SK-N-SH (cell line): ENCODE data around the gene PRAMEF15. TPM values are rescaled to one million over a fixed set of nuclear protein-coding genes. Genes with fewer than 3 reads are reported as not detected.
A peak's percentile ranks its signal among the peaks of the same experiment; 100 is the strongest.
"Not testable (repeated sequence)": the region's sequence is repeated elsewhere in the genome, so short reads cannot be mapped to it uniquely, and the experiment has no call there.

Experiments used
- CTCF ChIA-PET: fragments of 300-600, 350-600 bp; formaldehyde crosslinking; extraction: SDS; loops from one replicate; lab custom pipeline; 2021; lab: Yijun Ruan, JAX
- POLR2A ChIA-PET: fragments of 350-600 bp; sonication (Branson Sonifier 250); formaldehyde crosslinking; extraction: SDS; loops from one replicate; lab custom pipeline; 2020; ENCODE audit warnings: antibody characterized with exemption, inconsistent platforms; lab: Yijun Ruan, JAX
- DNase-seq: peaks from one replicate; pipeline ENCODE4 v3.0.0; 2012
- H2AFZ ChIP-seq: fragments of 200-600 bp; sonication (generic); 2 replicates; pipeline ENCODE4 v1.8.1; 2016; ENCODE audit warnings: antibody characterized with exemption, mild to moderate bottlenecking, low read depth
- H3F3A ChIP-seq: fragments of 200-600 bp; sonication (generic); replicated peaks from 2 replicates; pipeline ENCODE3; 2016; ENCODE audit warnings: antibody characterized with exemption, mild to moderate bottlenecking; ENCODE audit not compliant: insufficient read depth
- H3K27ac ChIP-seq, 2 experiments: fragments of 200-500 bp in 1 of 2; fragments of 200-600 bp in 1 of 2; sonication (Bioruptor generic) in 1 of 2; sonication (generic), shearing (Covaris generic) in 1 of 2; 2 replicates each; pipeline versions ENCODE4 v1.5.1 to v1.6.1; 2014 to 2016; ENCODE audit warnings: low read depth in 2 of 2, inconsistent platforms in 1 of 2, low read length in 1 of 2, mild to moderate bottlenecking in 1 of 2, mixed read lengths in 1 of 2
- H3K27me3 ChIP-seq: fragments of 200-600 bp; sonication (generic), shearing (Covaris generic); 2 replicates; pipeline ENCODE4 v1.6.1; 2016; ENCODE audit warnings: mixed run types; ENCODE audit not compliant: insufficient read depth
- H3K36me3 ChIP-seq, 2 experiments: fragments of 200-500 bp in 1 of 2; fragments of 200-600 bp in 1 of 2; sonication (Bioruptor generic) in 1 of 2; sonication (generic) in 1 of 2; replicated peaks in 1 of 2; 2 replicates each; pipeline versions ENCODE3 to v1.5.1; 2014 to 2016; ENCODE audit warnings: low read length in 1 of 2, mild to moderate bottlenecking in 1 of 2; ENCODE audit not compliant: insufficient read depth in 2 of 2, control insufficient read depth in 1 of 2
- H3K4me1 ChIP-seq, 2 experiments: fragments of 200-500 bp in 1 of 2; fragments of 200-600 bp in 1 of 2; sonication (Bioruptor generic) in 1 of 2; sonication (generic), shearing (Covaris generic) in 1 of 2; 2 replicates each; pipeline versions ENCODE4 v1.5.1 to v1.6.1; 2014 to 2016; ENCODE audit warnings: low read depth in 1 of 2, low read length in 1 of 2, mixed run types in 1 of 2; ENCODE audit not compliant: insufficient read depth in 2 of 2, control insufficient read depth in 1 of 2
- H3K4me2 ChIP-seq: fragments of 200-600 bp; sonication (generic), shearing (Covaris generic); 2 replicates; pipeline ENCODE4 v1.6.1; 2017; ENCODE audit warnings: mixed run types
- H3K4me3 ChIP-seq, 2 experiments: fragments of 200-500 bp in 1 of 2; fragments of 200-600 bp in 1 of 2; sonication (Bioruptor generic) in 1 of 2; sonication (generic), shearing (Covaris generic) in 1 of 2; 2 replicates each; pipeline versions ENCODE4 v1.5.1 to v1.8.1; 2014 to 2016; ENCODE audit warnings: low read depth in 2 of 2, inconsistent platforms in 1 of 2, low read length in 1 of 2, mild to moderate bottlenecking in 1 of 2, mixed read lengths in 1 of 2, moderate library complexity in 1 of 2
- H3K79me2 ChIP-seq: fragments of 200-600 bp; sonication (generic); 2 replicates; pipeline ENCODE4 v1.8.1; 2017; ENCODE audit warnings: mild to moderate bottlenecking; ENCODE audit not compliant: insufficient read depth
- H3K9ac ChIP-seq: fragments of 200-600 bp; sonication (generic); 2 replicates; pipeline ENCODE4 v1.6.1; 2017; ENCODE audit warnings: mixed run types
- H3K9me2 ChIP-seq: fragments of 200-600 bp; sonication (generic); 2 replicates; pipeline ENCODE4 v1.6.1; 2017; ENCODE audit warnings: mixed run types
- H3K9me3 ChIP-seq: fragments of 200-600 bp; sonication (generic); 2 replicates; pipeline ENCODE4 v1.6.1; 2017; ENCODE audit warnings: mixed run types, mild to moderate bottlenecking, moderate library complexity
- H4K20me1 ChIP-seq: fragments of 200-600 bp; sonication (generic); 2 replicates; pipeline ENCODE4 v1.6.1; 2017; ENCODE audit warnings: mild to moderate bottlenecking, mixed run types; ENCODE audit not compliant: insufficient read depth
- whole genome bisulfite sequencing: methylation state at CpG from one replicate; pipeline ENCODE4 v1.1.6; 2017; ENCODE audit warnings: low lambda C conversion rate; 5-methylcytosine and 5-hydroxymethylcytosine counted together
- polyA plus RNA-seq, 3 experiments: library from polyadenylated mRNA; depleted of rRNA; stranded (reverse); fragments of >200 nt; gene quantifications; 2 replicates each; pipeline ENCODE4 v1.2.3, GENCODE V29; 2012
- small RNA-seq, 7 experiments: library from RNA; depleted of rRNA; stranded (forward); fragments of <200 nt; gene quantifications; one replicate each; pipeline ENCODE3, GENCODE V24; 2012
- TF ChIP-seq, protein P1 (sequence below): fragments of 200-600 bp; sonication (generic); IDR thresholded peaks from 2 replicates; pipeline ENCODE4 v1.6.1; 2017; ENCODE audit warnings: antibody characterized with exemption, mild to moderate bottlenecking, moderate library complexity

PRAMEF15 gene
- polyA plus RNA-seq, 1 of the 3 experiments (the other 2 are of a cell fraction) = not detected

DNA sequence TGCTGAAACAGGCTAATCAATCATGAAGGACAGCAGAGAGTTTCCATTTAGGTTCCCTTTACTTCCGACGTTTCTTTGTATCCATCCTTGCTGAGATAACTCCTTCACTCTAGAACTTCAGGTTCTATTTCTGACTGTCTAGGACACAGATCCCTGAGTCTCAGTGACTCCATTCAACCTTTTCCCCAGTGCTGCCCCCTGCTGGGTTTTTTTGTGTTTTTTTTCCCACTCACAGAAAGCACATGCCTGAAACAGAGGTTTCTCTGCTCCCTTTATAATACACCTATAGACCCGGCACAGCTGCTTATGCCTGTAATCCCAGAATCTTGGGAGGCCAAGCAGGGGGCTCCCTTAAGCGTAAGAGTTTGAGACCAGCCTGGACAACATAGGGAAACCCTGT lies 53.2 kb downstream of the PRAMEF15 start:
- H3K9me2 ChIP-seq, H3K4me3 ChIP-seq, H3K4me2 ChIP-seq, H3K9ac ChIP-seq, CTCF ChIA-PET, H3K9me3 ChIP-seq, H2AFZ ChIP-seq, H3K27ac ChIP-seq, H3K36me3 ChIP-seq, H3F3A ChIP-seq, H3K79me2 ChIP-seq, H3K27me3 ChIP-seq, POLR2A ChIA-PET, H4K20me1 ChIP-seq, H3K4me1 ChIP-seq: not testable (repeated sequence)
- DNase-seq = peak; percentile 2
- WGBS = 30% methylated on average over 4 of the region's 4 CpGs
- TF ChIP-seq, protein P1, sequence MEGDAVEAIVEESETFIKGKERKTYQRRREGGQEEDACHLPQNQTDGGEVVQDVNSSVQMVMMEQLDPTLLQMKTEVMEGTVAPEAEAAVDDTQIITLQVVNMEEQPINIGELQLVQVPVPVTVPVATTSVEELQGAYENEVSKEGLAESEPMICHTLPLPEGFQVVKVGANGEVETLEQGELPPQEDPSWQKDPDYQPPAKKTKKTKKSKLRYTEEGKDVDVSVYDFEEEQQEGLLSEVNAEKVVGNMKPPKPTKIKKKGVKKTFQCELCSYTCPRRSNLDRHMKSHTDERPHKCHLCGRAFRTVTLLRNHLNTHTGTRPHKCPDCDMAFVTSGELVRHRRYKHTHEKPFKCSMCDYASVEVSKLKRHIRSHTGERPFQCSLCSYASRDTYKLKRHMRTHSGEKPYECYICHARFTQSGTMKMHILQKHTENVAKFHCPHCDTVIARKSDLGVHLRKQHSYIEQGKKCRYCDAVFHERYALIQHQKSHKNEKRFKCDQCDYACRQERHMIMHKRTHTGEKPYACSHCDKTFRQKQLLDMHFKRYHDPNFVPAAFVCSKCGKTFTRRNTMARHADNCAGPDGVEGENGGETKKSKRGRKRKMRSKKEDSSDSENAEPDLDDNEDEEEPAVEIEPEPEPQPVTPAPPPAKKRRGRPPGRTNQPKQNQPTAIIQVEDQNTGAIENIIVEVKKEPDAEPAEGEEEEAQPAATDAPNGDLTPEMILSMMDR = peak; percentile 40

Small RNAs within 50 kb of the gene (small RNA-seq; reads per million reads assigned to genes)
- gene RNU6-771P = 0 reads per million in 7 experiments

Other genes starting within 250 kb of the PRAMEF15 start
- gene PRAMEF25, start 244.8 kb upstream of the PRAMEF15 start, polyA plus RNA-seq (2012; rRNA removed) = not detected in 2 replicates
- gene HNRNPCL2, start 198.7 kb upstream of the PRAMEF15 start, polyA plus RNA-seq (2012; rRNA removed) = not detected in 2 replicates
- not detected in 2 replicates for gene PRAMEF26, start 159.6 kb upstream of the PRAMEF15 start, polyA plus RNA-seq (2012; rRNA removed)
- not detected in 2 replicates for gene HNRNPCL4, start 149.9 kb upstream of the PRAMEF15 start, polyA plus RNA-seq (2012; rRNA removed)
- not detected in 2 replicates for gene PRAMEF9, start 143.7 kb upstream of the PRAMEF15 start, polyA plus RNA-seq (2012; rRNA removed)
- gene PRAMEF13, start 114.2 kb upstream of the PRAMEF15 start, polyA plus RNA-seq (2012; rRNA removed) = not detected in 2 replicates
- not detected in 2 replicates for gene PRAMEF18, start 89.4 kb upstream of the PRAMEF15 start, polyA plus RNA-seq (2012; rRNA removed)
- not detected in 2 replicates for gene PRAMEF5, start 61.4 kb upstream of the PRAMEF15 start, polyA plus RNA-seq (2012; rRNA removed)
- not detected in 2 replicates for gene PRAMEF8, start 30.4 kb upstream of the PRAMEF15 start, polyA plus RNA-seq (2012; rRNA removed)
- not detected in 2 replicates for gene PRAMEF33, start 12.0 kb upstream of the PRAMEF15 start, polyA plus RNA-seq (2012; rRNA removed)
- gene PRAMEF14, start 31.6 kb downstream of the PRAMEF15 start, polyA plus RNA-seq (2012; rRNA removed) = not detected in 2 replicates
- not detected in 2 replicates for gene PRAMEF19, start 56.4 kb downstream of the PRAMEF15 start, polyA plus RNA-seq (2012; rRNA removed)
- not detected in 2 replicates for gene PRAMEF17, start 74.1 kb downstream of the PRAMEF15 start, polyA plus RNA-seq (2012; rRNA removed)
- gene PRAMEF20, start 94.9 kb downstream of the PRAMEF15 start, polyA plus RNA-seq (2012; rRNA removed) = not detected in 2 replicates
- 0.02 TPM in 1 of 2 replicates, not detected in the other for gene LRRC38, start 198.4 kb downstream of the PRAMEF15 start, polyA plus RNA-seq (2012; rRNA removed)